ENCODE results near the gene SPATA2L. TPM values are rescaled to one million over a fixed set of nuclear protein-coding genes. Genes with fewer than 3 reads are reported as not detected.

Gene SPATA2L
- total and polyA plus RNA-seq, 4 donors: 6.9 to 17.3 (median 13.6) TPM

GRCh38 chr16:89738072-89738377, 36.5 kb upstream of the SPATA2L start:
- DNase-seq (no peak), ATAC-seq (ENCODE audit: insufficient read depth, low FRiP score) (no peak)
- no peaks in the 10 kb centered on the region for H3K4me1 ChIP-seq (ENCODE audit: control insufficient read depth in 5 of 5, insufficient read depth in 5 of 5, low read length in 5 of 5)
- H3K9me3 ChIP-seq (ENCODE audit: control insufficient read depth in 4 of 4, insufficient read depth in 3 of 4, low read length in 3 of 4): no peaks in the 10 kb centered on the region
- peaks cover 29 to 69% (median 37%) of the 10 kb centered on the region in 4 donors for H3K36me3 ChIP-seq (ENCODE audit: control insufficient read depth in 4 of 4, insufficient read depth in 4 of 4, low read length in 4 of 4)
- WGBS, 2 donors: 93 to 97% methylated on average over 14 of the region's 14 CpGs
- H3K27ac ChIP-seq (ENCODE audit: low read depth in 1 of 2, low read length in 1 of 2): no peak overlapping the region
- TF ChIP-seq CTCF (IDR thresholded peaks at IDR 0.05; ENCODE audit: control extremely low read depth, extremely low read depth): no peak
- H3K9ac ChIP-seq (ENCODE audit: insufficient read depth in 1 of 2, low read length in 2 of 2): no peak overlapping the region
- H3K4me3 ChIP-seq: no peak overlapping the region
- no peaks in the 10 kb centered on the region for H3K27me3 ChIP-seq (ENCODE audit: control insufficient read depth in 3 of 3, insufficient read depth in 3 of 3, low read length in 2 of 3)

- Histone ChIP-seq H3K4me3 (no peak overlapping the region), H3K4me1 (ENCODE audit: control insufficient read depth in 5 of 5, insufficient read depth in 5 of 5, low read length in 5 of 5) (no peaks in the 10 kb centered on the region), H3K27ac (ENCODE audit: low read depth in 1 of 2, low read length in 1 of 2) (no peak overlapping the region), H3K9ac (ENCODE audit: insufficient read depth in 1 of 2, low read length in 2 of 2) (no peak overlapping the region), H3K9me3 (ENCODE audit: control insufficient read depth in 4 of 4, insufficient read depth in 3 of 4, low read length in 3 of 4) (no peaks in the 10 kb centered on the region), H3K36me3 (ENCODE audit: control insufficient read depth in 4 of 4, insufficient read depth in 4 of 4, low read length in 4 of 4) (peaks cover 25 to 75% (median 35%) of the 10 kb centered on the region in 4 donors), H3K27me3 (ENCODE audit: control insufficient read depth in 3 of 3, insufficient read depth in 3 of 3, low read length in 2 of 3) (no peaks in the 10 kb centered on the region)
- WGBS, 2 donors: 85 to 88% methylated on average over 20 of the region's 20 CpGs
- ATAC-seq (ENCODE audit: insufficient read depth, low FRiP score) (no peak), DNase-seq (no peak)
- TF ChIP-seq CTCF (IDR thresholded peaks at IDR 0.05; ENCODE audit: control extremely low read depth, extremely low read depth): no peak
Measured at GRCh38 chr16:89737341-89738071, 36.0 kb upstream of the SPATA2L start.

GRCh38 chr16:89736554-89736953, 35.0 kb upstream of the SPATA2L start:
- ATAC-seq (ENCODE audit: insufficient read depth, low FRiP score) (no peak), DNase-seq (no peak)
- Histone ChIP-seq H3K9me3 (ENCODE audit: control insufficient read depth in 4 of 4, insufficient read depth in 3 of 4, low read length in 3 of 4) (no peaks in the 10 kb centered on the region), H3K4me1 (ENCODE audit: control insufficient read depth in 5 of 5, insufficient read depth in 5 of 5, low read length in 5 of 5) (no peaks in the 10 kb centered on the region), H3K9ac (ENCODE audit: insufficient read depth in 1 of 2, low read length in 2 of 2) (no peak overlapping the region), H3K27me3 (ENCODE audit: control insufficient read depth in 3 of 3, insufficient read depth in 3 of 3, low read length in 2 of 3) (no peaks in the 10 kb centered on the region), H3K4me3 (no peak overlapping the region), H3K27ac (ENCODE audit: low read depth in 1 of 2, low read length in 1 of 2) (no peak overlapping the region), H3K36me3 (ENCODE audit: control insufficient read depth in 4 of 4, insufficient read depth in 4 of 4, low read length in 4 of 4) (peaks cover 33 to 83% (median 35%) of the 10 kb centered on the region in 4 donors)
- no peak for TF ChIP-seq CTCF (IDR thresholded peaks at IDR 0.05; ENCODE audit: control extremely low read depth, extremely low read depth)
- WGBS, 2 donors: 96 to 97% methylated on average over 3 of the region's 3 CpGs

GRCh38 chr16:89733792-89734191, 32.3 kb upstream of the SPATA2L start:
- no peak overlapping the region for H3K4me3 ChIP-seq
- no peak overlapping the region for H3K9ac ChIP-seq (ENCODE audit: insufficient read depth in 1 of 2, low read length in 2 of 2)
- H3K27me3 ChIP-seq (ENCODE audit: control insufficient read depth in 3 of 3, insufficient read depth in 3 of 3, low read length in 2 of 3): no peaks in the 10 kb centered on the region
- no peak for TF ChIP-seq CTCF (IDR thresholded peaks at IDR 0.05; ENCODE audit: control extremely low read depth, extremely low read depth)
- WGBS, 2 donors: 94% methylated on average over 21 of the region's 21 CpGs
- no peak overlapping the region for H3K27ac ChIP-seq (ENCODE audit: low read depth in 1 of 2, low read length in 1 of 2)
- no peaks in the 10 kb centered on the region for H3K4me1 ChIP-seq (ENCODE audit: control insufficient read depth in 5 of 5, insufficient read depth in 5 of 5, low read length in 5 of 5)
- H3K9me3 ChIP-seq (ENCODE audit: control insufficient read depth in 4 of 4, insufficient read depth in 3 of 4, low read length in 3 of 4): no peaks in the 10 kb centered on the region
- no peak for ATAC-seq (ENCODE audit: insufficient read depth, low FRiP score)
- DNase-seq: no peak
- H3K36me3 ChIP-seq (ENCODE audit: control insufficient read depth in 4 of 4, insufficient read depth in 4 of 4, low read length in 4 of 4): peaks cover 29 to 86% (median 41%) of the 10 kb centered on the region in 4 donors

Data from lung (tissue), 12 donors.